Mesenchymal stem cell (in vitro differentiated cells and primary cell): Measurements from ENCODE around the gene USP44.
A peak's percentile ranks its signal among the peaks of the same experiment; 100 is the strongest.

Experiments
- DNase-seq: peaks from one replicate; pipeline ENCODE4 v3.0.0-alpha.2; 2013
- H2AFZ ChIP-seq: one replicate; pipeline ENCODE4 v1.6.1; 2013; ENCODE audit warnings: low read depth, mild to moderate bottlenecking, control low read depth, inconsistent platforms, low read length, moderate library complexity
- H2AK5ac ChIP-seq: 2 replicates; pipeline ENCODE4 v1.6.1; 2013; ENCODE audit warnings: low read length, moderate library complexity, mild to moderate bottlenecking, inconsistent platforms; ENCODE audit not compliant: severe bottlenecking
- H2BK120ac ChIP-seq: one replicate; pipeline ENCODE4 v1.6.1; 2013; ENCODE audit warnings: low read depth, mild to moderate bottlenecking, inconsistent platforms, low read length, moderate library complexity
- H2BK12ac ChIP-seq, 2 experiments: one replicate each; pipeline ENCODE4 v1.6.1; 2013; ENCODE audit warnings: inconsistent platforms in 2 of 2, low read length in 2 of 2, mild to moderate bottlenecking in 2 of 2, moderate library complexity in 2 of 2, control low read depth in 1 of 2
- H2BK15ac ChIP-seq: one replicate; pipeline ENCODE4 v1.6.1; 2013; ENCODE audit warnings: mild to moderate bottlenecking, low read depth, inconsistent platforms; ENCODE audit not compliant: poor library complexity, severe bottlenecking
- H2BK5ac ChIP-seq: 2 replicates; pipeline ENCODE4 v1.6.1; 2013; ENCODE audit warnings: low read depth, mild to moderate bottlenecking, low read length, control low read depth, inconsistent platforms; ENCODE audit not compliant: poor library complexity, severe bottlenecking
- H3K14ac ChIP-seq, 2 experiments: one replicate each; pipeline ENCODE4 v1.6.1; 2013; ENCODE audit warnings: inconsistent platforms in 2 of 2, low read length in 2 of 2, control low read depth in 1 of 2, mild to moderate bottlenecking in 1 of 2, moderate library complexity in 1 of 2
- H3K18ac ChIP-seq, 2 experiments: one replicate each; pipeline ENCODE4 v1.6.1; 2013; ENCODE audit warnings: inconsistent platforms in 2 of 2, low read length in 2 of 2, control low read depth in 1 of 2, low read depth in 1 of 2, mild to moderate bottlenecking in 1 of 2
- H3K23ac ChIP-seq, 2 experiments: one replicate each; pipeline ENCODE4 v1.6.1; 2013; ENCODE audit warnings: inconsistent platforms in 2 of 2, low read length in 2 of 2, mild to moderate bottlenecking in 2 of 2, moderate library complexity in 2 of 2, control low read depth in 1 of 2
- H3K27ac ChIP-seq: 2 replicates; pipeline ENCODE4 v1.5.1; 2013; ENCODE audit warnings: mild to moderate bottlenecking, moderate library complexity, low read length, control low read depth, inconsistent platforms; ENCODE audit not compliant: poor library complexity, severe bottlenecking
- H3K27me3 ChIP-seq, 2 experiments: 2 replicates each; pipeline versions ENCODE4 v1.6.1 to v1.7.0; 2013; ENCODE audit warnings: low read length in 2 of 2, mild to moderate bottlenecking in 2 of 2, moderate library complexity in 2 of 2, control low read depth in 1 of 2, inconsistent platforms in 1 of 2; ENCODE audit not compliant: control insufficient read depth in 1 of 2, insufficient read depth in 1 of 2
- H3K36me3 ChIP-seq, 2 experiments: 2 replicates each; pipeline versions ENCODE4 v1.6.1 to v1.7.0; 2013; ENCODE audit warnings: low read length in 2 of 2, control low read depth in 1 of 2, inconsistent platforms in 1 of 2, low read depth in 1 of 2, mild to moderate bottlenecking in 1 of 2; ENCODE audit not compliant: insufficient read depth in 2 of 2, control insufficient read depth in 1 of 2
- H3K4ac ChIP-seq, 2 experiments: one replicate each; pipeline ENCODE4 v1.6.1; 2013; ENCODE audit warnings: inconsistent platforms in 2 of 2, low read length in 2 of 2, mild to moderate bottlenecking in 2 of 2, moderate library complexity in 2 of 2, control low read depth in 1 of 2, low read depth in 1 of 2
- H3K4me1 ChIP-seq: 2 replicates; pipeline ENCODE4 v1.6.1; 2013; ENCODE audit warnings: low read depth, low read length, control low read depth; ENCODE audit not compliant: control insufficient read depth, insufficient read depth
- H3K4me2 ChIP-seq: 2 replicates; pipeline ENCODE4 v1.6.1; 2013; ENCODE audit warnings: low read length, mild to moderate bottlenecking, inconsistent platforms; ENCODE audit not compliant: poor library complexity, severe bottlenecking
- H3K4me3 ChIP-seq, 2 experiments: 2 replicates each; pipeline versions ENCODE4 v1.5.1 to v1.7.0; 2013; ENCODE audit warnings: low read length in 2 of 2, mild to moderate bottlenecking in 2 of 2, control low read depth in 1 of 2, low read depth in 1 of 2; ENCODE audit not compliant: insufficient read depth in 1 of 2
- H3K79me1 ChIP-seq: replicated peaks from 2 replicates; pipeline ENCODE4 v1.6.1; 2013; ENCODE audit warnings: mild to moderate bottlenecking, control low read depth, low read length, inconsistent platforms; ENCODE audit not compliant: poor library complexity, severe bottlenecking
- H3K9ac ChIP-seq: 2 replicates; pipeline ENCODE4 v1.7.0; 2013; ENCODE audit warnings: mild to moderate bottlenecking, low read length, moderate library complexity
- H3K9me3 ChIP-seq: 2 replicates; pipeline ENCODE4 v1.7.0; 2013; ENCODE audit warnings: mild to moderate bottlenecking, low read length; ENCODE audit not compliant: control insufficient read depth
- H4K8ac ChIP-seq: one replicate; pipeline ENCODE4 v1.6.1; 2013; ENCODE audit warnings: inconsistent platforms, mild to moderate bottlenecking, low read length, moderate library complexity
- H4K91ac ChIP-seq: one replicate; pipeline ENCODE4 v1.6.1; 2013; ENCODE audit warnings: mild to moderate bottlenecking, low read length, inconsistent platforms
- WGBS: methylation state at CpG from one replicate; pipeline ENCODE4 v1.1.7; 2013; ENCODE audit warnings: mixed read lengths; 5-methylcytosine and 5-hydroxymethylcytosine counted together

The USP44 gene

GRCh38 chr12:95473884-95474659, 77.2 kb downstream of the USP44 start, which contains the start of gene METAP2:
Gene METAP2 (plus strand): TSS chr12:95474152. CDS start chr12:95474180, 28 bp downstream.
- no peak within 1 kb of the TSS for H2BK15ac ChIP-seq
- no peak within 1 kb of the TSS for H4K91ac ChIP-seq
- H3K4me1 ChIP-seq = no peaks in the 10 kb centered on the region
- peak within 1 kb of the TSS; percentile 65 to 69 for H3K18ac ChIP-seq
- no peaks in the 10 kb centered on the region for H3K79me1 ChIP-seq
- WGBS = 1% methylated on average over 43 of the region's 49 CpGs
- peaks cover 8 to 31% of the 10 kb centered on the region in 2 experiments for H3K36me3 ChIP-seq
- no peak within 1 kb of the TSS for H2AK5ac ChIP-seq
- no peak within 1 kb of the TSS for H3K14ac ChIP-seq
- no peaks in the 10 kb centered on the region for H3K27me3 ChIP-seq
- H3K27ac ChIP-seq = peak within 1 kb of the TSS; percentile 88
- H3K4me3 ChIP-seq = peak within 1 kb of the TSS; percentile 70 to 99
- H2BK120ac ChIP-seq = peak within 1 kb of the TSS; percentile 42
- peak; percentile 98 for DNase-seq
- H3K9ac ChIP-seq = peak within 1 kb of the TSS; percentile 100
- H3K4ac ChIP-seq = peak within 1 kb of the TSS; percentile 24 to 86
- H3K4me2 ChIP-seq = peak within 1 kb of the TSS; percentile 77
- no peaks in the 10 kb centered on the region for H3K9me3 ChIP-seq
- H3K23ac ChIP-seq = peak within 1 kb of the TSS in 1 of 2 experiments; percentile 51
- H2BK5ac ChIP-seq = peak within 1 kb of the TSS; percentile 20
- H2AFZ ChIP-seq = peak within 1 kb of the TSS; percentile 65
- H2BK12ac ChIP-seq = no peak within 1 kb of the TSS
- peak within 1 kb of the TSS; percentile 56 for H4K8ac ChIP-seq

- Histone ChIP-seq H3K23ac (no peak overlapping the region), H2AFZ (peak overlapping the region; percentile 65)
Observed at GRCh38 chr12:95473231-95473883, 77.9 kb downstream of the USP44 start.

DNA sequence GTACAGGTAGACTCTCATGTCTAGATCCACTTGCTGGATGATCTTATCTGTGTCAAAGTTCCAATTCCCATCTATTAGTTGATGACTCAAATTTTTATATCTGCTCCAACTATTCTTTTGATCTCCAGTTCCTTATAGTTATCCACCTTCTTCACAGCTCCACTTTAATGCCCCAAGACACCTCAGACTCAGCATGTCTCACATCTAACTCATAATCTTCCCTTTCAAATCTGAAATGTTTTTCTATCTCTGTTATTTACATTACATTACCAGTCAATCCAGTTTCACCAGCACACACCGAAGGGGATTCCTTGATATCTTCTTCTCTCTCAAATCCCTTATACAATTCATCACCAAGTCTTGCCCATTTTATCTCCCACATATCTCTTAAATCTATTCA, 81.0 kb downstream of the USP44 start:
- Histone ChIP-seq H3K4me2 (no peak overlapping the region), H3K9ac (no peak overlapping the region), H3K14ac (no peak overlapping the region), H3K27ac (no peak overlapping the region), H3K23ac (no peak overlapping the region), H3K4me1 (no peaks in the 10 kb centered on the region), H2BK15ac (no peak overlapping the region), H2AK5ac (no peak overlapping the region), H3K27me3 (no peaks in the 10 kb centered on the region), H2AFZ (no peak overlapping the region), H2BK5ac (no peak overlapping the region), H3K4ac (no peak overlapping the region), H2BK12ac (no peak overlapping the region), H2BK120ac (no peak overlapping the region), H3K9me3 (no peaks in the 10 kb centered on the region), H4K91ac (no peak overlapping the region), H4K8ac (no peak overlapping the region), H3K4me3 (no peak overlapping the region), H3K79me1 (no peaks in the 10 kb centered on the region), H3K18ac (no peak overlapping the region), H3K36me3 (no peaks in the 10 kb centered on the region)
- WGBS = 89% methylated on average over 1 of the region's 1 CpG
- no peak for DNase-seq

More at GRCh38 chr12:95473231-95473883, 77.9 kb downstream of the USP44 start:
- Histone ChIP-seq H3K79me1 (no peaks in the 10 kb centered on the region), H4K91ac (no peak overlapping the region), H3K9me3 (no peaks in the 10 kb centered on the region), H2AK5ac (no peak overlapping the region), H3K36me3 (peaks cover 8 to 24% of the 10 kb centered on the region in 2 experiments), H3K4me1 (no peaks in the 10 kb centered on the region), H2BK12ac (no peak overlapping the region), H3K4me2 (peak overlapping the region; percentile 77), H3K4ac (peak overlapping the region in 1 of 2 experiments; percentile 84), H2BK15ac (no peak overlapping the region), H3K18ac (no peak overlapping the region), H3K4me3 (peak overlapping the region; percentile 56 to 99), H3K27me3 (no peaks in the 10 kb centered on the region), H3K9ac (peak overlapping the region; percentile 100), H4K8ac (no peak overlapping the region), H2BK120ac (no peak overlapping the region), H3K14ac (no peak overlapping the region), H3K27ac (peak overlapping the region; percentile 88), H2BK5ac (no peak overlapping the region)
- peak; percentile 62 for DNase-seq
- 0% methylated on average over 17 of the region's 23 CpGs for WGBS
